Measurements from ENCODE around the gene DLGAP1. TPM values are rescaled to one million over a fixed set of nuclear protein-coding genes. Genes with fewer than 3 reads are reported as not detected.

The DLGAP1 gene
- total and polyA plus RNA-seq, 10 donors = 0.11 to 6.0 (median 2.1) TPM

- H3K4me3 ChIP-seq = no peak overlapping the region
- intact Hi-C loops (cut with DNase I; ENCODE audit: low total_unique reads) = no loop called here
- H3K27ac ChIP-seq = no peak overlapping the region
- H3K36me3 ChIP-seq = no peaks in the 10 kb centered on the region
- H3K4me1 ChIP-seq = peaks cover 0 to under 1% (median 0%) of the 10 kb centered on the region in 6 donors
- no peak for DNase-seq
- no peaks in the 10 kb centered on the region for H3K9me3 ChIP-seq
- no peaks in the 10 kb centered on the region for H3K27me3 ChIP-seq (replicated peaks in 1 of 7)
- WGBS, 5 donors = 78 to 95% (median 89%) methylated on average over 4 of the region's 4 CpGs
- no peak for TF ChIP-seq CTCF (IDR thresholded peaks at IDR 0.05 in 8 of 11, conservative IDR thresholded peaks at IDR 0.05 in 3 of 11)
- no peak for TF ChIP-seq POLR2AphosphoS5 (IDR thresholded peaks at IDR 0.05)
- TF ChIP-seq POLR2A (IDR thresholded peaks at IDR 0.05) = no peak
Measured at GRCh38 chr18:3578621-3579020, 876.5 kb downstream of the DLGAP1 start.

GRCh38 chr18:3577281-3577855 lies 877.7 kb downstream of the DLGAP1 start:
- H3K9me3 ChIP-seq = no peaks in the 10 kb centered on the region
- H3K4me3 ChIP-seq = no peak overlapping the region
- TF ChIP-seq CTCF (IDR thresholded peaks at IDR 0.05 in 8 of 11, conservative IDR thresholded peaks at IDR 0.05 in 3 of 11) (no peak), POLR2AphosphoS5 (IDR thresholded peaks at IDR 0.05) (no peak), POLR2A (IDR thresholded peaks at IDR 0.05) (no peak)
- DNase-seq = no peak
- intact Hi-C loops (cut with DNase I; ENCODE audit: low total_unique reads) = no loop called here
- no peaks in the 10 kb centered on the region for H3K36me3 ChIP-seq
- no peaks in the 10 kb centered on the region for H3K27me3 ChIP-seq (replicated peaks in 1 of 7)
- H3K27ac ChIP-seq = no peak overlapping the region
- WGBS, 5 donors = 92 to 98% (median 95%) methylated on average over 4 of the region's 4 CpGs
- H3K4me1 ChIP-seq = no peaks in the 10 kb centered on the region

- TF ChIP-seq CTCF (IDR thresholded peaks at IDR 0.05 in 8 of 11, conservative IDR thresholded peaks at IDR 0.05 in 3 of 11) (no peak), POLR2AphosphoS5 (IDR thresholded peaks at IDR 0.05) (no peak), POLR2A (IDR thresholded peaks at IDR 0.05) (no peak)
- no peak for DNase-seq
- Histone ChIP-seq H3K27me3 (replicated peaks in 1 of 7) (no peaks in the 10 kb centered on the region), H3K4me3 (no peak overlapping the region), H3K4me1 (no peaks in the 10 kb centered on the region), H3K9me3 (no peaks in the 10 kb centered on the region), H3K36me3 (no peaks in the 10 kb centered on the region), H3K27ac (no peak overlapping the region)
- WGBS, 5 donors = 81 to 98% (median 89%) methylated on average over 1 of the region's 1 CpG
- intact Hi-C loops (cut with DNase I; ENCODE audit: low total_unique reads) = no loop called here
Measured at GRCh38 chr18:3572761-3573160, 882.3 kb downstream of the DLGAP1 start.

- Histone ChIP-seq H3K4me1 (no peaks in the 10 kb centered on the region), H3K9me3 (peaks cover 0 to 24% (median 17%) of the 10 kb centered on the region in 8 donors), H3K4me3 (no peak overlapping the region), H3K27ac (no peak overlapping the region), H3K36me3 (no peaks in the 10 kb centered on the region), H3K27me3 (replicated peaks in 1 of 7) (no peaks in the 10 kb centered on the region)
- TF ChIP-seq POLR2AphosphoS5 (IDR thresholded peaks at IDR 0.05) (no peak), POLR2A (IDR thresholded peaks at IDR 0.05) (no peak), CTCF (IDR thresholded peaks at IDR 0.05 in 8 of 11, conservative IDR thresholded peaks at IDR 0.05 in 3 of 11) (no peak)
- intact Hi-C loops (cut with DNase I; ENCODE audit: low total_unique reads) = no loop called here
- no peak for DNase-seq
Measured at GRCh38 chr18:3566851-3567250, 888.3 kb downstream of the DLGAP1 start.

All from spleen (tissue), 11 donors.